ENCODE results near the gene TMC7. TPM values are rescaled to one million over a fixed set of nuclear protein-coding genes. Genes with fewer than 3 reads are reported as not detected.
"Not testable (repeated sequence)": the region's sequence is repeated elsewhere in the genome, so short reads cannot be mapped to it uniquely, and the experiment has no call there.

TMC7 gene
- total RNA-seq, 2 experiments from 2014 or later = not detected

GRCh38 chr16:18995406-18995805 is 11.7 kb downstream of the TMC7 start:
- H3K36me3 Mint-ChIP-seq; POLR2A ChIA-PET; DNase-seq; H3K27me3 Mint-ChIP-seq; ATAC-seq (ENCODE audit: low read depth); H3K4me3 Mint-ChIP-seq; H3K4me1 Mint-ChIP-seq; H3K27ac Mint-ChIP-seq; H3K9me3 Mint-ChIP-seq: not testable (repeated sequence)

DNA sequence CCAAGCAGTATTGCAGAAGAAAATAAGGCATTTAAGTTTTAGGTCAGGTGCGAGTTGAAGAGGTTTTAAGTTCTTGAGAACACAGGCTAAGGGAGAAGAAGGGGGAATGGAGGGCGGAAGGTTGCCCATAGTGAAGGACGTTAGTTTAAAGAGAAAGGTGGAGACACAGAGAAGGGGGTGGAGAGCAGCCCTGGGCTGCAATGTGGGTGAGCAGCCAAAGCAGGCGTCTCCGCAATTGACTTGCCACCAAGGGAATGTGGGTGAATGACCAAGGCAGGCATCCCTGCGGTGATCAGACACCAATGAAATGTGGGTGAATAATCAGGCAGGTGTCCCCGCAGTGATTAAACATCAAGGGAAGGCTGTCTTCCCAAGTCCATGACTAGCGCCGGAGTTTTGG is 12.8 kb downstream of the TMC7 start:
- DNase-seq; H3K4me3 Mint-ChIP-seq; H3K27ac Mint-ChIP-seq; H3K4me1 Mint-ChIP-seq; POLR2A ChIA-PET; H3K9me3 Mint-ChIP-seq; H3K36me3 Mint-ChIP-seq; H3K27me3 Mint-ChIP-seq; ATAC-seq (ENCODE audit: low read depth): not testable (repeated sequence)

- H3K9me3 Mint-ChIP-seq; H3K27me3 Mint-ChIP-seq; DNase-seq; H3K36me3 Mint-ChIP-seq; POLR2A ChIA-PET; H3K4me3 Mint-ChIP-seq; H3K27ac Mint-ChIP-seq; H3K4me1 Mint-ChIP-seq; ATAC-seq (ENCODE audit: low read depth): not testable (repeated sequence)
Observed at GRCh38 chr16:18997001-18997400, 13.3 kb downstream of the TMC7 start.

DNA sequence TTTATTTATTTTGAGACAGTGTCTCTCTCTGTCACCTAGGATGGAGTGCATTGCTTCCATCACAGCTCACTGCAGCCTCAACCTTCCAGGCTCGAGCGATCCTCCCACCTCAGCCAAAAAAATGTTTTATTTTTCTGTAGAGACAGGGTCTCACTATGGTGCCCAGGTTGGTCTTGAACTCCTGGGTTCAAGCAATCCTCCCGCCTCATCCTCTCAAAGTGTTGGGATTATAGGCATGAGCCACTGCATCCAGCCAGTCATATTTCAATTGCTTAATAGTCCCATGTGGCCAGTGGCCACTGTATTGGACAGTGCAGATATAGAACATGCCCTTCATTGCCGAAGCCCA is 15.3 kb downstream of the TMC7 start:
- Mint-ChIP-seq H3K9me3 (no peaks in the 10 kb centered on the region), H3K4me1 (peaks cover 2% of the 10 kb centered on the region), H3K27ac (no peak overlapping the region), H3K4me3 (no peak overlapping the region), H3K36me3 (no peaks in the 10 kb centered on the region), H3K27me3 (peaks cover 7% of the 10 kb centered on the region)
- POLR2A ChIA-PET = no interaction called here
- ATAC-seq (ENCODE audit: low read depth) (no peak), DNase-seq (no peak)

DNA sequence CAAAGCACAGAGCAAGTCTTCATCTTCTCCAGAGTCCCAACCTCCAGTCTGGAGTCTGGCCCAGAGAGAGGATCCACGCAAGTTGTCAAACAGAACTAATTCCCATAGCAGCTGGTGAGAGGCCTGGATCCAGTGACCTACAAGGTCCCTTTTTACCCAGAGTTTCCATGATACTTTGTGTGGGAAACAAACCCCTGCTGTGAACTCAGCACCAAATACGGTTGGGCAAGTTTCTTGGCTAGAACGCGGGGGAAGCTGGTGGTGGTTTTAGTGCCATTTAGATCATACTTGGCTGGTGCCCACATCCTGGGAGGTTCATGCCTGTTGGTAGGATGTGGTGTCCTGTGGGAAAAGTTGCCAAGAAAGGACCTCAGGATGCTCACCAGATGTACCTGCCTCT is 18.1 kb downstream of the TMC7 start:
- no peaks in the 10 kb centered on the region for H3K27me3 Mint-ChIP-seq
- ATAC-seq (ENCODE audit: low read depth) = no peak

DNA sequence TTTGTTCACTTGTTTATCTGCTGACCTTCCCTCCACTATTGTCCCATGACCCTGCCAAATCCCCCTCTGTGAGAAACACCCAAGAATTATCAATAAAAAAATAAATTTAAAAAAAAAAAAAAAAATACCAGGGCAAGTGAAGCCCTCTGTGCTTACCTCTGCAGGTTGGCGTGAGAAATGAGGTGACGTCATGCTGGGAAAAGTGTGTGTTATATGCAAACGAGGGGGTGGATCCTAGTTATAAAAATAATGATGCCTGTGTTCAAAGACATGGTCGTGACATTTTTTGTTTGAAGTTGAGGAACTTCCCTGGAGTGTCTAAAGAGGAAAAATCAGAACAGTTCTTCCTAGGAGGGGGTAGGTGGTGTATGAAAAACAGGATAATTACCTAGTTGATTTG is 20.2 kb downstream of the TMC7 start:
- Mint-ChIP-seq H3K27me3 (no peaks in the 10 kb centered on the region), H3K4me3 (no peak overlapping the region), H3K27ac (no peak overlapping the region), H3K9me3 (no peaks in the 10 kb centered on the region), H3K36me3 (no peaks in the 10 kb centered on the region), H3K4me1 (peaks cover 2% of the 10 kb centered on the region)
- ATAC-seq (ENCODE audit: low read depth) (no peak), DNase-seq (no peak)
- POLR2A ChIA-PET = no interaction called here

More for the DNA sequence above, 18.1 kb downstream of the TMC7 start:
- Mint-ChIP-seq H3K27ac (no peak overlapping the region), H3K9me3 (no peaks in the 10 kb centered on the region), H3K4me3 (no peak overlapping the region), H3K36me3 (no peaks in the 10 kb centered on the region), H3K4me1 (peaks cover 2% of the 10 kb centered on the region)
- POLR2A ChIA-PET = no interaction called here
- DNase-seq = no peak

DNA sequence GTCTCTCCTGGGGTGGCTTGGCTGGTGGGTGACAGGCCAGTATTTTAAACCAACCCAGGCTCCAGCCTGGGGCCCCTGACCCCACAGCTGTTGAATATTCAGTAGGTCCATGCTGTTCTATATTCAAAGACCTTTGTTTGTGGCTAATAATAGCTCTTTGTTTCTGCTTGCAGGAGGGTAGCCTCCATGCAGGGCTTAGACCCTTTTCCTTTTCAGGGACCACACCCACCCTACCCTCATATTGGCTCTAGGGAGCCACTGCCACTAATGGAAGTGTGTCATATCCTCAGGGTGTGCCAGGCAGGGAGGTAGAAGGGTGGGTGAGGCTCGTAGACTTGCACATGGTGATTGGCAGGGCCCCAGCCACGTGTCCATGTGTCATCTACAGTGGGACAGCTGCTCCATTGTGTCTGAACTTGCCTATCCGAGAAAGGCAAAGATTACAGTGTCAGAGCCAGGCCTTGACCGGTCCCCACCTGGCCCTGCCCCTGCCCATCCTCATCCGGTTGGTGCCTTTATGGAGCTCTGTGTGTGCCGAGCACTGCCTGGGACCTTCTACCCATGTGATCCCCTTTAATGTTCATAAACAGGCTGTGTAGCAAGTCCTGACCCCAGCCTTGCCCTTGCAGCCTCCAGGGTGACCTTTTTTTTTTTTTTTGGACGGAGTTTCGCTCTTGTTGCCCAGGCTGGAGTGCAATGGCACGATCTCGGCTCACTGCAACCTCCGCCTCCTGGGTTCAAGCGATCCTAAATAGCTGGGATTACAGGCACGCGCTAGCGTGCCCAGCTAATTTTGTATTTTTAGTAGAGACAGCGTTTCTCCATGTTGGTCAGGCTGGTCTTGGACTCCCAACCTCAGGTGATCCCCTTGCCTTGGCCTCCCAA is 22.1 kb downstream of the TMC7 start:
- Mint-ChIP-seq H3K27ac (no peak overlapping the region), H3K9me3 (peaks cover under 1% of the 10 kb centered on the region), H3K27me3 (no peaks in the 10 kb centered on the region), H3K4me3 (no peak overlapping the region), H3K36me3 (no peaks in the 10 kb centered on the region), H3K4me1 (peaks cover 2% of the 10 kb centered on the region)
- DNase-seq (no peak), ATAC-seq (ENCODE audit: low read depth) (no peak)
- POLR2A ChIA-PET = no interaction called here

DNA sequence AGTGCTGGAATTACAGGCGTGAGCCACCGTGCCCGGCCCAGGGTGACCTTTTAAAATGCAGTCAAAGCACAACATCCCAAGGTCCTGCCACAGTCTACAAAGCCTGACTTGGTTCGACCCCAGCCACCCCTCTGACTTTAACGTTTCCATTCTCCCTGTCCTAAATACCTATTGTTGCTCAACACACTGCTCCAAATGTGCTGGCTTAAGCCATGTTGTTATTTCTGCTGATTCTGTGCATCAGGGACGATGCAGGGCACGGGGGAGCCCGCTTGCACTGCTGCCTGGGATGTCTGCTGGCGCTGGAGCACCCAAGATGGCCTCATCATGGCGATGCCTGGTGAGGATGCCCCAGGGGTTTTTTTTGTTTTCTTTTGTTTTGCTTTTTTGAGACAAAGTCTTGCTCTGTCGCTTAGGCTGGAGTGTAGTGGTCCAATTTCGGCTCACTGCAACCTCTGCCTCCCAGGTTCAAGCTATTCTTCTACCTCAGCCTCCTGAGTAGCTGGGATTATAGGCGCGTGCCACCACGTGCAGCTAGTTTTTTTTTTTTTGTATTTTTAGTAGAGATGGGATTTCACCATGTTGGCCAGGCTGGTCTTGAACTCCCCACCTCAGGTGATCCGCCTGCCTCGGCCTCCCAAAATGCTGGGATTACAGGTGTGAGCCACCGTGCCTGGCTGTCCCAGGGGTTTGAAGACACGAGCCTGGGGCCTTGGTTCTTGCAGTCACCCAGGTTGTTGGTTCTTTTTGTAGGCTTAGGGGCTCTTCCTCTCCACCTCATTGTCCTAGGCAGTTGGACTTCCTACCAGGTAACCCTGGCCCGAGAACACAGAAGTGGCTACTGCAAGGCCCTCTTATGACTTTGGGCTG is 22.9 kb downstream of the TMC7 start:
- Mint-ChIP-seq H3K4me1 (peaks cover 2% of the 10 kb centered on the region), H3K36me3 (no peaks in the 10 kb centered on the region), H3K27ac (no peak overlapping the region), H3K9me3 (peaks cover 2% of the 10 kb centered on the region), H3K27me3 (no peaks in the 10 kb centered on the region), H3K4me3 (no peak overlapping the region)
- ATAC-seq (ENCODE audit: low read depth) = no peak
- no peak for DNase-seq
- POLR2A ChIA-PET = no interaction called here

- DNase-seq = no peak
- H3K9me3 Mint-ChIP-seq = peaks cover 2% of the 10 kb centered on the region
- POLR2A ChIA-PET = no interaction called here
- no peak overlapping the region for H3K27ac Mint-ChIP-seq
- H3K4me3 Mint-ChIP-seq = no peak overlapping the region
- ATAC-seq (ENCODE audit: low read depth) = no peak
- H3K36me3 Mint-ChIP-seq = no peaks in the 10 kb centered on the region
- no peaks in the 10 kb centered on the region for H3K27me3 Mint-ChIP-seq
- no peaks in the 10 kb centered on the region for H3K4me1 Mint-ChIP-seq
Observed at GRCh38 chr16:19008245-19009169, 24.8 kb downstream of the TMC7 start.

- POLR2A ChIA-PET = no interaction called here
- ATAC-seq (ENCODE audit: low read depth) (no peak), DNase-seq (no peak)
- Mint-ChIP-seq H3K36me3 (no peaks in the 10 kb centered on the region), H3K4me1 (no peaks in the 10 kb centered on the region), H3K4me3 (no peak overlapping the region), H3K27me3 (no peaks in the 10 kb centered on the region), H3K9me3 (peaks cover 2% of the 10 kb centered on the region), H3K27ac (no peak overlapping the region)
Observed at GRCh38 chr16:19011169-19011731, 27.5 kb downstream of the TMC7 start.

GRCh38 chr16:19014461-19014860 is 30.7 kb downstream of the TMC7 start:
- no peak for ATAC-seq (ENCODE audit: low read depth)
- H3K4me3 Mint-ChIP-seq = no peak overlapping the region
- H3K4me1 Mint-ChIP-seq = no peaks in the 10 kb centered on the region
- no peaks in the 10 kb centered on the region for H3K27me3 Mint-ChIP-seq
- POLR2A ChIA-PET = no interaction called here
- no peaks in the 10 kb centered on the region for H3K36me3 Mint-ChIP-seq
- DNase-seq = no peak
- H3K9me3 Mint-ChIP-seq = peaks cover 2% of the 10 kb centered on the region
- H3K27ac Mint-ChIP-seq = no peak overlapping the region

GRCh38 chr16:19017179-19017578 is 33.4 kb downstream of the TMC7 start:
- Mint-ChIP-seq H3K27ac (no peak overlapping the region), H3K36me3 (no peaks in the 10 kb centered on the region), H3K4me1 (no peaks in the 10 kb centered on the region), H3K4me3 (no peak overlapping the region), H3K9me3 (no peaks in the 10 kb centered on the region), H3K27me3 (peaks cover 3% of the 10 kb centered on the region)
- POLR2A ChIA-PET = no interaction called here
- no peak for DNase-seq
- ATAC-seq (ENCODE audit: low read depth) = no peak

- Mint-ChIP-seq H3K9me3 (no peaks in the 10 kb centered on the region), H3K4me1 (no peaks in the 10 kb centered on the region), H3K4me3 (no peak overlapping the region), H3K36me3 (no peaks in the 10 kb centered on the region), H3K27ac (no peak overlapping the region), H3K27me3 (peaks cover 3% of the 10 kb centered on the region)
- POLR2A ChIA-PET = no interaction called here
- ATAC-seq (ENCODE audit: low read depth) = no peak
- no peak for DNase-seq
Observed at GRCh38 chr16:19020689-19021088, 37.0 kb downstream of the TMC7 start.
